Fibroblast of lung (primary cell): Measurements from ENCODE around the gene SPECC1L. TPM values are rescaled to one million over a fixed set of nuclear protein-coding genes. Genes with fewer than 3 reads are reported as not detected.
"Not testable (repeated sequence)": the region's sequence is repeated elsewhere in the genome, so short reads cannot be mapped to it uniquely, and the experiment has no call there.

Source experiments
- DNase-seq, 2 donors: peaks; one replicate each; pipeline versions ENCODE4 v3.0.0 to v3.0.0-alpha.2; 2010; ENCODE audit warnings: low read depth in 2 of 2
- H2AFZ ChIP-seq: 2 replicates; pipeline ENCODE4 v1.5.1; 2012; ENCODE audit warnings: low read length, control low read depth, inconsistent platforms
- H3K27ac ChIP-seq: 2 replicates; pipeline ENCODE4 v1.5.1; 2011; ENCODE audit warnings: low read length, control low read depth; ENCODE audit not compliant: insufficient read depth
- H3K27me3 ChIP-seq: 2 replicates; pipeline ENCODE4 v1.5.1; 2011; ENCODE audit warnings: mild to moderate bottlenecking, low read length; ENCODE audit not compliant: control insufficient read depth, insufficient read depth
- H3K36me3 ChIP-seq: 2 replicates; pipeline ENCODE4 v1.5.1; 2011; ENCODE audit warnings: low read length; ENCODE audit not compliant: control insufficient read depth, insufficient read depth
- H3K4me1 ChIP-seq: 2 replicates; pipeline ENCODE4 v1.5.1; 2011; ENCODE audit warnings: low read length; ENCODE audit not compliant: control insufficient read depth, insufficient read depth; ENCODE audit errors: extremely low read depth
- H3K4me2 ChIP-seq: 2 replicates; pipeline ENCODE4 v1.5.1; 2011; ENCODE audit warnings: low read length, control low read depth; ENCODE audit not compliant: insufficient read depth; ENCODE audit errors: extremely low read depth
- H3K4me3 ChIP-seq, 4 experiments: fragments of 200-600 bp in 1 of 4; sonication (generic) in 1 of 4; replicated peaks in 1 of 4; 2 replicates each; pipeline ENCODE4 v1.5.1; 2011 to 2016; ENCODE audit warnings: low read length in 4 of 4, low read depth in 3 of 4, mild to moderate bottlenecking in 3 of 4, control low read depth in 2 of 4, inconsistent platforms in 1 of 4, mixed read lengths in 1 of 4; ENCODE audit not compliant: insufficient read depth in 1 of 4; ENCODE audit errors: control extremely low read depth in 1 of 4
- H3K79me2 ChIP-seq: 2 replicates; pipeline ENCODE4 v1.5.1; 2012; ENCODE audit warnings: mild to moderate bottlenecking, low read length, inconsistent platforms; ENCODE audit not compliant: control insufficient read depth, insufficient read depth
- H3K9ac ChIP-seq: 2 replicates; pipeline ENCODE4 v1.5.1; 2011; ENCODE audit warnings: mild to moderate bottlenecking, low read length, control low read depth; ENCODE audit not compliant: insufficient read depth
- H3K9me3 ChIP-seq: 2 replicates; pipeline ENCODE4 v1.5.1; 2012; ENCODE audit warnings: low read depth, low read length; ENCODE audit not compliant: control insufficient read depth, insufficient read depth
- H4K20me1 ChIP-seq: 2 replicates; pipeline ENCODE4 v1.5.1; 2011; ENCODE audit warnings: low read length; ENCODE audit not compliant: control insufficient read depth, insufficient read depth; ENCODE audit errors: extremely low read depth
- EZH2 ChIP-seq: IDR thresholded peaks from 2 replicates; pipeline ENCODE4 v1.5.1; 2012; ENCODE audit warnings: low read length, control low read depth, mild to moderate bottlenecking; ENCODE audit errors: missing control alignments
- polyA plus RNA-seq, 2 donors: library from polyadenylated mRNA; depleted of rRNA in 1 of 2; stranded (reverse) in 1 of 2; unstranded in 1 of 2; fragments of >200 nt; gene quantifications; 2 replicates each; pipeline ENCODE4 v1.2.1, GENCODE V29; 2011 to 2012; ENCODE audit warnings: missing spikeins in 1 of 2
- total RNA-seq: library from RNA; depleted of rRNA; stranded (reverse); fragments of >200 nt; gene quantifications from 2 replicates; pipeline ENCODE4 v1.2.1, GENCODE V29; 2014
- TF ChIP-seq, protein P1 (sequence below), 2 donors: IDR thresholded peaks in 1 of 2; conservative IDR thresholded peaks in 1 of 2; 1 replicate in 1 of 2; 2 replicates in 1 of 2; pipeline ENCODE4 v1.5.1; 2011 to 2012; ENCODE audit warnings: low read length in 2 of 2, control low read depth in 1 of 2, inconsistent platforms in 1 of 2, low read depth in 1 of 2, mild to moderate bottlenecking in 1 of 2

The SPECC1L gene
- total and polyA plus RNA-seq, 2 donors (not counting 1 experiment from before 2014, with no cell fraction given), result 40.3 to 46.2 TPM

DNA sequence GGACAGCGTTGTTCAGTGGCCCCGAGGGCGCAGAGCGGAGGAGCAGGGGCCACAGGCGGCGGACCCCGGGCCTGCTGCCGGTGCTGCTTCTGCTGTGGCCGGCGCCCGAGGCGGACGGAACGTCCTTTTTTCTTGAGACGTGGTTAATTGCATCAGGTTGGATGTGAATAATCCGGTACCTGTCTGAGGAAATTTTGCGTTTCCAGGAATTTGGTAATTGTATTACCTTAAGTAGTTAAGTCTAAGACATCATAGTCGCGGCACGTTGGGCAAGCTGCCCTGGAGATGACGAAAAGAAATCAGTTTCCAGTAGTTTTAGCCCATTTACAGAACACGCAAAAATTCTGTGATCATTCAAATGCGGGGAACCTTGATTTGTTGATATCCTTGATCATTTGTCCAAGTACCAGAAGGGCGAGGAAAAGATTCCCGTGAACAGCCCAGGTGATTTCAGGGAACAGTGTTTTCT lies 789 bp downstream of the SPECC1L start:
- peak overlapping the region; percentile 97 for H3K4me2 ChIP-seq
- peak overlapping the region; percentile 97 for H3K9ac ChIP-seq
- no peaks in the 10 kb centered on the region for H3K36me3 ChIP-seq
- H3K9me3 ChIP-seq, result no peaks in the 10 kb centered on the region
- no peaks in the 10 kb centered on the region for H4K20me1 ChIP-seq
- TF ChIP-seq, protein P1, sequence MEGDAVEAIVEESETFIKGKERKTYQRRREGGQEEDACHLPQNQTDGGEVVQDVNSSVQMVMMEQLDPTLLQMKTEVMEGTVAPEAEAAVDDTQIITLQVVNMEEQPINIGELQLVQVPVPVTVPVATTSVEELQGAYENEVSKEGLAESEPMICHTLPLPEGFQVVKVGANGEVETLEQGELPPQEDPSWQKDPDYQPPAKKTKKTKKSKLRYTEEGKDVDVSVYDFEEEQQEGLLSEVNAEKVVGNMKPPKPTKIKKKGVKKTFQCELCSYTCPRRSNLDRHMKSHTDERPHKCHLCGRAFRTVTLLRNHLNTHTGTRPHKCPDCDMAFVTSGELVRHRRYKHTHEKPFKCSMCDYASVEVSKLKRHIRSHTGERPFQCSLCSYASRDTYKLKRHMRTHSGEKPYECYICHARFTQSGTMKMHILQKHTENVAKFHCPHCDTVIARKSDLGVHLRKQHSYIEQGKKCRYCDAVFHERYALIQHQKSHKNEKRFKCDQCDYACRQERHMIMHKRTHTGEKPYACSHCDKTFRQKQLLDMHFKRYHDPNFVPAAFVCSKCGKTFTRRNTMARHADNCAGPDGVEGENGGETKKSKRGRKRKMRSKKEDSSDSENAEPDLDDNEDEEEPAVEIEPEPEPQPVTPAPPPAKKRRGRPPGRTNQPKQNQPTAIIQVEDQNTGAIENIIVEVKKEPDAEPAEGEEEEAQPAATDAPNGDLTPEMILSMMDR (conservative IDR thresholded peaks at IDR 0.05 in 1 of 2, IDR thresholded peaks at IDR 0.05 in 1 of 2; ENCODE audit: low read depth in 1 of 2, low read length in 2 of 2), result no peak
- TF ChIP-seq EZH2, result no peak
- peaks cover 2% of the 10 kb centered on the region for H3K4me1 ChIP-seq
- H3K79me2 ChIP-seq, result peaks cover 51% of the 10 kb centered on the region
- H3K27ac ChIP-seq, result peak overlapping the region; percentile 93
- H2AFZ ChIP-seq, result peak overlapping the region; percentile 69
- H3K4me3 ChIP-seq, result peak overlapping the region; percentile 88 to 99 (median 98)
- DNase-seq, result peak; percentile 34 to 38
- H3K27me3 ChIP-seq, result no peaks in the 10 kb centered on the region

- H3K79me2 ChIP-seq, result peaks cover 59% of the 10 kb centered on the region
- H2AFZ ChIP-seq, result not testable (repeated sequence)
These were observed 2.4 kb downstream of the SPECC1L start for GRCh38 chr22:24273031-24273430.

GRCh38 chr22:24273906-24274305 lies 3.3 kb downstream of the SPECC1L start:
- H4K20me1 ChIP-seq, H3K4me1 ChIP-seq, H3K9me3 ChIP-seq, H2AFZ ChIP-seq, H3K27me3 ChIP-seq, H3K9ac ChIP-seq, H3K4me2 ChIP-seq, H3K27ac ChIP-seq, DNase-seq, H3K36me3 ChIP-seq: not testable (repeated sequence)
- H3K4me3 ChIP-seq, result peak overlapping the region in 1 of 4 experiments; percentile 10
- H3K79me2 ChIP-seq, result peaks cover 63% of the 10 kb centered on the region

More at GRCh38 chr22:24273031-24273430, 2.4 kb downstream of the SPECC1L start:
- H3K9ac ChIP-seq, H3K27me3 ChIP-seq, H3K9me3 ChIP-seq, H4K20me1 ChIP-seq, H3K4me2 ChIP-seq, H3K27ac ChIP-seq, DNase-seq, H3K4me1 ChIP-seq, H3K36me3 ChIP-seq: not testable (repeated sequence)
- H3K4me3 ChIP-seq, result peak overlapping the region in 2 of 4 experiments; percentile 5 to 6

DNA sequence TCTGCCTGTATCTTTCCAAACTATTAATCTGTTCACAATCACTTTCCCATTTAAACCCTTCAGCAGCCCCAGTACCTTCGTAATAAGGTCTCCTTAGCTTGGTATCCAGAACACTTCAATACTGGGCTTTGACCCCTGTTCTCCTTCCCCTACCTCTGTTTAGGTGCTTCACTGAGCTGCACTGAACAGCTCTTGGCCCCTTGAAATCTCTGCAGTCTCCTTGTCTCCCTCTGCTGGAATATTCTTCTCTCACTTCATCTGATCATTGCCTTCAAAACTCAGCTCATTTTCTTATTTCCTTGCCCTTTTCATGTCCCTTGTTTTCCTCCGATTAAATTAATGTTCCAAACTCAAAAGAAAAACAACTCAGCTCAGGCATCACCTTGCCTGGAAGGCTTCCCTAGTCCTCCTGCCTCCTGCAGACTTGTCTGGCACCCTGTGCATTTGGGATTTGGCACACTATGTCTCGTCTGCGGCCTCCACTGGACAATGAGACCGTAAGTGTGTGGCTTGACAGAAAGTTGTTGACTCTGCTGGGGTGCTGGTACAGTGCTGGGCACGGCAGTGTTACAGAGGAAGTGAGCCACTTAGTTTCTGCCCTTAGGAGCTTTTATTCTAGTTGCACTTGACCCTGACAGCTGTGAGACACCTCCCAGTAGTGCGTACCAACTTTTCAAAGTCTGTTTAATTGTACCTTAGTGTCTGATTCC lies 4.2 kb downstream of the SPECC1L start:
- not testable (repeated sequence) for H3K4me3 ChIP-seq, H3K27me3 ChIP-seq, H4K20me1 ChIP-seq, H3K9ac ChIP-seq, H3K36me3 ChIP-seq, H2AFZ ChIP-seq, DNase-seq, H3K4me1 ChIP-seq, H3K9me3 ChIP-seq, H3K27ac ChIP-seq
- H3K4me2 ChIP-seq, result peak overlapping the region; percentile 19
- H3K79me2 ChIP-seq, result peaks cover 66% of the 10 kb centered on the region
- TF ChIP-seq, protein P1 (conservative IDR thresholded peaks at IDR 0.05 in 1 of 2, IDR thresholded peaks at IDR 0.05 in 1 of 2; ENCODE audit: low read depth in 1 of 2, low read length in 2 of 2), result peak; percentile 4 to 8

DNA sequence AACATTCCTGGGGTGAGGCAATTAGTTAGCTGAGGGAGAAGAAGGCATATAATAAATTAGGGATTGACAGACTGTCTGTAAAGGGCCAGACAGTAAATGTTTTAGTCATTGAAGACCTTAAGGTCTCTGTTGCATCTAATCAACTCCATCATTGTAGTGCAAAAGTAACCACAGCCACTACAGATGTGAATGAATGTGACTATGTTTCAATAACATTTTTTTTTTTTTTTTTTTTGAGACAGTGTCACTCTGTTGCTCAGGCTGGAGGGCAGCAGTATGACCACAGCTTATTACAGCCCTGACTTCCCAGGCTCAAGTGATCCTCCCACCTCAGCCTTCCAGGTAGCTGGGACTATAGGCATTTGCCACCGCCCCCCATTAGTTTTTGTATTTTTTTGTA lies 9.7 kb downstream of the SPECC1L start:
- not testable (repeated sequence) for H3K36me3 ChIP-seq, DNase-seq, H3K4me2 ChIP-seq, H3K4me3 ChIP-seq, H3K9ac ChIP-seq, H3K4me1 ChIP-seq, H3K27me3 ChIP-seq, H3K9me3 ChIP-seq, H2AFZ ChIP-seq, H3K27ac ChIP-seq, H4K20me1 ChIP-seq
- peaks cover 63% of the 10 kb centered on the region for H3K79me2 ChIP-seq
